Heart left ventricle (tissue), 13 donors: Measurements from ENCODE around the gene RBP4.

ENCODE experiments used
- CTCF ChIP-seq, 12 donors: fragments of 200-600 bp; sonication (generic) in 4 of 12; IDR thresholded peaks; one replicate each; pipeline versions ENCODE4 v1.5.0 to v1.8.0; 2018 to 2022; ENCODE audit warnings: antibody characterized with exemption in 12 of 12, mild to moderate bottlenecking in 5 of 12
- POLR2A ChIP-seq, 2 donors: fragments of 450-650 bp; IDR thresholded peaks; one replicate each; pipeline ENCODE4 v1.6.1; 2017; ENCODE audit warnings: antibody characterized with exemption in 2 of 2, mild to moderate bottlenecking in 2 of 2, moderate library complexity in 2 of 2
- donor health status: ischemic (EF 13 %, LVEDD 7.1; RV severe dilation, severe dysfunction).
- donor health status: DM: no; HTN: yes; CAD: no.
- donor health status: DM: no; HTN: no; CAD: no.
- donor health status: ischemic (EF 25% LVEDD 6.9; RV normal size, moderate dysfunction).
- donor health status: ischemic (EF 25% LVEDD 5.7; RV mildly dilated, moderate dysfunction).
- donor health status: ischemic (EF 35%, LVEDD 5.7; RV mildly dilated, moderate dysfunction).
- donor health status: nonischemic (EF 11% LVEDD 7.7; RV severe dilation, severe dysfunction).
- donor health status: DM: yes; HTN: yes; CAD: no.
- donor health status: PGD.
- donor health status: ischemic (EF 29% LVEDD 5.4; RV normal size, mild dysfunction).
- donor health status: nonischemic (EF 23%, LVEDD 6.1; RV moderate dilation, normal function).

GRCh38 chr10:93595378-93596161 lies 5.5 kb downstream of the RBP4 start:
- no peak for TF ChIP-seq CTCF (IDR thresholded peaks at IDR 0.05)
- TF ChIP-seq POLR2A (IDR thresholded peaks at IDR 0.05) = no peak
